B cell (primary cell): ENCODE results near the gene PARD3B. TPM values are rescaled to one million over a fixed set of nuclear protein-coding genes. Genes with fewer than 3 reads are reported as not detected.

Source experiments
- ATAC-seq: fragments of 200-7000 bp; cut with Tn5 transposase; one replicate; pipeline ENCODE4 v1.10.0; 2021; ENCODE audit warnings: low read depth, mild to moderate bottlenecking, moderate number of reproducible peaks, moderate library complexity
- CTCF ChIA-PET: fragments of 350-600 bp; sonication (Branson Sonifier 250); formaldehyde crosslinking; loops from one replicate; lab custom pipeline; 2021; ENCODE audit warnings: antibody characterized with exemption, inconsistent platforms; lab: Charles Lee
- POLR2A ChIA-PET: fragments of 350-600 bp; sonication (Branson Sonifier 250); formaldehyde crosslinking; loops from one replicate; lab custom pipeline; 2021; ENCODE audit warnings: antibody characterized with exemption; lab: Charles Lee
- DNase-seq: peaks from one replicate; pipeline ENCODE4 v3.0.0; 2013
- H2AFZ ChIP-seq: 2 replicates; pipeline ENCODE4 v1.6.1; 2012; ENCODE audit warnings: mild to moderate bottlenecking, low read depth, low read length; ENCODE audit not compliant: insufficient read depth, poor library complexity, severe bottlenecking
- H3K27ac ChIP-seq, 2 donors: 1 replicate in 1 of 2; 2 replicates in 1 of 2; pipeline ENCODE4 v1.5.1; 2012 to 2013; ENCODE audit warnings: low read length in 2 of 2, mild to moderate bottlenecking in 2 of 2, moderate library complexity in 1 of 2
- H3K27me3 ChIP-seq, 4 experiments: fragments of 200-600 bp in 1 of 4; sonication (generic) in 1 of 4; replicated peaks in 1 of 4; 1 replicate in 2 of 4; 2 replicates in 2 of 4; pipeline versions ENCODE4 v1.6.1 to v1.7.0; 2013 to 2016; ENCODE audit warnings: low read length in 3 of 4, mild to moderate bottlenecking in 2 of 4, mixed read lengths in 1 of 4, moderate library complexity in 1 of 4; ENCODE audit not compliant: insufficient read depth in 4 of 4, control insufficient read depth in 3 of 4; ENCODE audit errors: control extremely low read depth in 1 of 4
- H3K36me3 ChIP-seq, 2 experiments: replicated peaks in 1 of 2; 1 replicate in 1 of 2; 2 replicates in 1 of 2; pipeline versions ENCODE4 v1.6.1 to v1.7.1; 2013; ENCODE audit warnings: low read length in 1 of 2; ENCODE audit not compliant: insufficient read depth in 2 of 2, control insufficient read depth in 1 of 2; ENCODE audit errors: control extremely low read depth in 1 of 2, extremely low read depth in 1 of 2
- H3K4me1 ChIP-seq, 2 donors: fragments of 200-600 bp in 1 of 2; sonication (generic) in 1 of 2; 1 replicate in 1 of 2; 2 replicates in 1 of 2; pipeline versions ENCODE4 v1.5.1 to v1.6.1; 2013 to 2017; ENCODE audit warnings: low read length in 2 of 2; ENCODE audit not compliant: control insufficient read depth in 2 of 2, insufficient read depth in 2 of 2
- H3K4me2 ChIP-seq: replicated peaks from 2 replicates; pipeline ENCODE3; 2012; ENCODE audit warnings: mild to moderate bottlenecking, low read depth, low read length; ENCODE audit not compliant: poor library complexity, severe bottlenecking
- H3K4me3 ChIP-seq, 5 experiments: fragments of 200-600 bp in 1 of 5; sonication (generic) in 1 of 5; 1 replicate in 3 of 5; 2 replicates in 2 of 5; pipeline versions ENCODE4 v1.5.1 to v1.7.0; 2011 to 2016; ENCODE audit warnings: low read length in 4 of 5, mild to moderate bottlenecking in 4 of 5, low read depth in 2 of 5, control low read depth in 1 of 5, moderate library complexity in 1 of 5; ENCODE audit not compliant: insufficient read depth in 1 of 5; ENCODE audit errors: control extremely low read depth in 1 of 5, extremely low read depth in 1 of 5
- H3K79me2 ChIP-seq: fragments of 200-600 bp; sonication (generic); one replicate; pipeline ENCODE4 v1.6.0; 2016; ENCODE audit warnings: low read length; ENCODE audit not compliant: control insufficient read depth, insufficient read depth
- H3K9ac ChIP-seq: fragments of 200-600 bp; sonication (generic); 2 replicates; pipeline ENCODE4 v1.6.1; 2017; ENCODE audit warnings: mild to moderate bottlenecking, low read length, moderate library complexity
- H3K9me3 ChIP-seq, 3 donors: one replicate each; pipeline versions ENCODE4 v1.6.1 to v1.7.1; 2013; ENCODE audit warnings: low read length in 2 of 3; ENCODE audit not compliant: control insufficient read depth in 2 of 3, insufficient read depth in 1 of 3; ENCODE audit errors: control extremely low read depth in 1 of 3
- H4K20me1 ChIP-seq: 2 replicates; pipeline ENCODE4 v1.6.0; 2012; ENCODE audit warnings: mild to moderate bottlenecking, low read length; ENCODE audit not compliant: insufficient read depth, control insufficient read depth, poor library complexity, severe bottlenecking
- H3K27ac Mint-ChIP-seq: one replicate; pipeline ENCODE4 v1.8.0; 2021; ENCODE audit warnings: mixed read lengths
- H3K27me3 Mint-ChIP-seq: one replicate; pipeline ENCODE4 v1.8.0; 2021; ENCODE audit warnings: mixed read lengths
- H3K4me1 Mint-ChIP-seq: one replicate; pipeline ENCODE4 v1.8.0; 2021; ENCODE audit warnings: mixed read lengths
- H3K4me3 Mint-ChIP-seq: one replicate; pipeline ENCODE4 v1.8.0; 2021; ENCODE audit warnings: mixed read lengths
- H3K9me3 Mint-ChIP-seq: one replicate; pipeline ENCODE4 v1.8.0; 2022; ENCODE audit warnings: mixed read lengths; ENCODE audit not compliant: insufficient read depth
- EZH2 ChIP-seq: IDR thresholded peaks from 2 replicates; pipeline ENCODE4 v1.6.1; 2012; ENCODE audit warnings: borderline replicate concordance, low read depth, mild to moderate bottlenecking, moderate library complexity, low read length; ENCODE audit not compliant: insufficient read depth, poor library complexity, severe bottlenecking
- WGBS: methylation state at CpG from one replicate; pipeline ENCODE4 v1.1.5; 2013; ENCODE audit warnings: missing lambda C conversion rate; ENCODE audit not compliant: insufficient coverage; 5-methylcytosine and 5-hydroxymethylcytosine counted together
- intact Hi-C: fragments of 100-400 bp; cut with micrococcal nuclease; formaldehyde crosslinking; loops from one replicate; pipeline ENCODE4 v1.10.0; 2022
- polyA plus RNA-seq: library from polyadenylated mRNA; depleted of rRNA; stranded (reverse); fragments of >200 nt; gene quantifications from 2 replicates; pipeline ENCODE4 v1.2.3, GENCODE V29; 2012
- total RNA-seq, 2 donors: library from RNA; stranded (reverse); fragments of 120-200 nt in 1 of 2; gene quantifications; 1 replicate in 1 of 2; 2 replicates in 1 of 2; pipeline versions ENCODE4 v1.2.3 to v1.2.4, GENCODE V29; 2013 to 2022
- TF ChIP-seq, protein P1 (sequence below): fragments of 200-600 bp; IDR thresholded peaks from one replicate; pipeline ENCODE4 v1.8.0; 2022; ENCODE audit warnings: antibody characterized with exemption, mild to moderate bottlenecking

The PARD3B gene
- total and polyA plus RNA-seq, 2 donors (not counting 1 experiment from before 2014, with no cell fraction given) = not detected

DNA sequence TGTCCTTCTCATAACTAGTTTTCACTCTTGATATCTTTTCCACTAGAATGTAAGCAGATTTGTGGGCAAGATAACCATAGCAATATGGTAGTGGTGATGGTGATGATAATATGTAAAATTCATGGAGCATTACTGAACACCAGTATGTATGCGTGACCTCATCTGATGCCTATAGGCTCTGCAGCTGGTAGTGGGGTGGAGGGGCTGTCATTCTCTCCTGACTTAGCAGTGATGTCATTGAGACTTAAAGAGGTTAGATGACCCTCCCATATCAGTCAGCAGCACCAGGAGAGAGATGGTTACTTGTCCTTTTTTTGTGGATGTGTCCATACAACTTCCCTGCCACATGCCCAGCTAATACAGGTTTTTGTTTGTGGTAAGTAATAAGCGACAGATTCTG lies 27.9 kb downstream of the PARD3B start:
- no peak overlapping the region for H3K4me3 ChIP-seq
- Mint-ChIP-seq H3K4me3 (no peak overlapping the region), H3K4me1 (no peaks in the 10 kb centered on the region), H3K9me3 (no peaks in the 10 kb centered on the region), H3K27me3 (no peaks in the 10 kb centered on the region), H3K27ac (no peak overlapping the region)
- H3K4me2 ChIP-seq = no peak overlapping the region
- H3K4me1 ChIP-seq = no peaks in the 10 kb centered on the region
- H3K27me3 ChIP-seq = no peaks in the 10 kb centered on the region
- no peak for TF ChIP-seq EZH2
- TF ChIP-seq, protein P1, sequence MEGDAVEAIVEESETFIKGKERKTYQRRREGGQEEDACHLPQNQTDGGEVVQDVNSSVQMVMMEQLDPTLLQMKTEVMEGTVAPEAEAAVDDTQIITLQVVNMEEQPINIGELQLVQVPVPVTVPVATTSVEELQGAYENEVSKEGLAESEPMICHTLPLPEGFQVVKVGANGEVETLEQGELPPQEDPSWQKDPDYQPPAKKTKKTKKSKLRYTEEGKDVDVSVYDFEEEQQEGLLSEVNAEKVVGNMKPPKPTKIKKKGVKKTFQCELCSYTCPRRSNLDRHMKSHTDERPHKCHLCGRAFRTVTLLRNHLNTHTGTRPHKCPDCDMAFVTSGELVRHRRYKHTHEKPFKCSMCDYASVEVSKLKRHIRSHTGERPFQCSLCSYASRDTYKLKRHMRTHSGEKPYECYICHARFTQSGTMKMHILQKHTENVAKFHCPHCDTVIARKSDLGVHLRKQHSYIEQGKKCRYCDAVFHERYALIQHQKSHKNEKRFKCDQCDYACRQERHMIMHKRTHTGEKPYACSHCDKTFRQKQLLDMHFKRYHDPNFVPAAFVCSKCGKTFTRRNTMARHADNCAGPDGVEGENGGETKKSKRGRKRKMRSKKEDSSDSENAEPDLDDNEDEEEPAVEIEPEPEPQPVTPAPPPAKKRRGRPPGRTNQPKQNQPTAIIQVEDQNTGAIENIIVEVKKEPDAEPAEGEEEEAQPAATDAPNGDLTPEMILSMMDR = no peak
- DNase-seq (no peak), ATAC-seq (no peak)
- no peaks in the 10 kb centered on the region for H3K79me2 ChIP-seq
- CTCF ChIA-PET = no interaction called here
- POLR2A ChIA-PET = no interaction called here
- no peaks in the 10 kb centered on the region for H4K20me1 ChIP-seq
- H3K9me3 ChIP-seq = peaks cover 0 to 2% (median 0%) of the 10 kb centered on the region in 3 donors
- intact Hi-C loops = no loop called here
- no peak overlapping the region for H3K9ac ChIP-seq
- no peak overlapping the region for H2AFZ ChIP-seq
- no peak overlapping the region for H3K27ac ChIP-seq
- no CpG with 5 or more reads among the region's 2 CpGs for WGBS
- no peaks in the 10 kb centered on the region for H3K36me3 ChIP-seq

DNA sequence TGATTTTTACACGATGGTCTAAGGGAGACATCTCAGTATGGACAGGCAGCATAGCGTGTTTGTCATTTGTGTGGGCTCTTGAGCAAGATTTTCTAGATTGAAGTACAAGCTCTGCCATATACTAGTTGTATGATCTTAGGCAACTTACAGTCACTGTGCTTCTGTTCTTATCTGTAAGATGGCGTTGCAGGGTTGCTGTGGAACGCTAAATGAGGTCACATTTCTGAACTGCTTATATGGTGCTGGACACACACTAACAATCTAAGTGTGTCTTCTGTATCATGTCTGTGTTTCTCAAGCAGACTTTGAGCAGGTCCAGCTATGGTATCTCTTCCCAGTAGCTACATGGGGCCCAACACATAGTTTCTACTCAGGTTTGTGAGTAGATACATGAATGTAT lies 29.2 kb downstream of the PARD3B start:
- Histone ChIP-seq H3K9me3 (peaks cover 0 to 2% (median 0%) of the 10 kb centered on the region in 3 donors), H3K27me3 (no peaks in the 10 kb centered on the region), H3K36me3 (no peaks in the 10 kb centered on the region), H3K4me3 (no peak overlapping the region), H4K20me1 (no peaks in the 10 kb centered on the region), H3K4me2 (no peak overlapping the region), H3K4me1 (no peaks in the 10 kb centered on the region), H3K27ac (no peak overlapping the region), H2AFZ (no peak overlapping the region), H3K79me2 (no peaks in the 10 kb centered on the region), H3K9ac (no peak overlapping the region)
- DNase-seq (no peak), ATAC-seq (no peak)
- H3K27me3 Mint-ChIP-seq = no peaks in the 10 kb centered on the region
- no peak overlapping the region for H3K4me3 Mint-ChIP-seq
- intact Hi-C loops = no loop called here
- WGBS = 100% methylated on average over 1 of the region's 4 CpGs
- CTCF ChIA-PET = no interaction called here
- no peaks in the 10 kb centered on the region for H3K9me3 Mint-ChIP-seq
- no peak overlapping the region for H3K27ac Mint-ChIP-seq
- no peaks in the 10 kb centered on the region for H3K4me1 Mint-ChIP-seq
- POLR2A ChIA-PET = no interaction called here
- no peak for TF ChIP-seq EZH2
- TF ChIP-seq, protein P1 = no peak
